H1 (cell line): ENCODE results near the gene CD96. TPM values are rescaled to one million over a fixed set of nuclear protein-coding genes. Genes with fewer than 3 reads are reported as not detected.

ENCODE experiments used
- ATF2 ChIP-seq: IDR thresholded peaks from 2 replicates; pipeline ENCODE4 v1.6.1; 2012; ENCODE audit warnings: low read length, inconsistent platforms
- EP300 ChIP-seq, 2 experiments: IDR thresholded peaks; 1 replicate in 1 of 2; 2 replicates in 1 of 2; pipeline ENCODE4 v1.6.1; 2011 to 2012; ENCODE audit warnings: low read depth in 2 of 2, low read length in 2 of 2, mild to moderate bottlenecking in 2 of 2, borderline replicate concordance in 1 of 2, inconsistent platforms in 1 of 2, moderate library complexity in 1 of 2
- GTF2F1 ChIP-seq: IDR thresholded peaks from 2 replicates; pipeline ENCODE4 v1.6.1; 2012; ENCODE audit warnings: low read depth, low read length, improper control_type of control experiment, borderline replicate concordance
- RXRA ChIP-seq: IDR thresholded peaks from 2 replicates; pipeline ENCODE4 v1.6.1; 2011; ENCODE audit warnings: low read depth, mild to moderate bottlenecking, low read length, moderate library complexity; ENCODE audit not compliant: insufficient read depth
- SAP30 ChIP-seq: fragments of 300-600 bp; sonication (generic); IDR thresholded peaks from 2 replicates; pipeline ENCODE4 v1.7.1; 2012; ENCODE audit warnings: low read length, moderate library complexity, mild to moderate bottlenecking, inconsistent platforms; ENCODE audit not compliant: insufficient read depth, insufficient replicate concordance
- SIX5 ChIP-seq: IDR thresholded peaks from 2 replicates; pipeline ENCODE4 v1.6.1; 2011; ENCODE audit warnings: mild to moderate bottlenecking, low read depth, low read length
- SP1 ChIP-seq: IDR thresholded peaks from 2 replicates; pipeline ENCODE4 v1.6.1; 2011; ENCODE audit warnings: low read depth, low read length
- polyA plus RNA-seq, 7 experiments: library from polyadenylated mRNA; depleted of rRNA in 3 of 7; stranded (reverse) in 5 of 7; unstranded in 2 of 7; fragments of >200 nt in 5 of 7; fragments of 200-250 nt in 2 of 7; gene quantifications; 1 replicate in 5 of 7; 2 replicates in 1 of 7; 4 replicates in 1 of 7; pipeline versions ENCODE4 v1.2.1 to v1.2.3, GENCODE V29; 2011 to 2013; ENCODE audit warnings: missing spikeins in 2 of 7, mixed read lengths in 2 of 7
- total RNA-seq: library from RNA; stranded (reverse); fragmentation: NEBNext Ultra II Directional; extraction: Animal tissue kit (Norgen Biotek cat#: 25700); gene quantifications from 2 replicates; pipeline ENCODE4 v1.2.1, GENCODE V29; 2021
- TF ChIP-seq, protein P1 (sequence below): fragments of 300-600 bp; sonication (generic); IDR thresholded peaks from 2 replicates; pipeline ENCODE4 v1.7.1; 2012; ENCODE audit warnings: low read length, moderate library complexity, mild to moderate bottlenecking, inconsistent platforms; ENCODE audit not compliant: insufficient replicate concordance
- TF ChIP-seq, protein P2 (sequence below): IDR thresholded peaks from 2 replicates; pipeline ENCODE4 v1.6.1; 2012; ENCODE audit warnings: inconsistent platforms

Gene CD96
- total and polyA plus RNA-seq, 2 of the 8 experiments (the other 6 are each of a cell fraction or from before 2014, with no cell fraction given), result not detected

DNA sequence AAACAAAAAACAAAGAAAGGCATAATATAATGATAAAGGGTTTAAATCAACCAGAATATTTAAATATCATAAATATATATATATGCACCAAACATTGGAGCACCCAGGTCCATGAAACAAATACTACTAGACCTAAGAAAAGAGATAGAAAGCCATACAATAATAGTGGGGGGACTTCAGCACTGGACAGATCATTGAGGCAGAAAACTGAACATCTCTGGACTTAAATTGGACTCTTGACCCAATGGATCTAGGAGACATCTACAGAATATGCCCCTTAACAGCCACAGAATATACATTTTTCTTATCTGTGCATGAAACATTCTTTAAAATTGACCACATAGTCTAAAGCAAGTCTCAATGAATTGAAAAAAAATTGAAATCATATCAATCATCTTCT, 48.7 kb upstream of the CD96 start (continued):
- TF ChIP-seq, protein P1, sequence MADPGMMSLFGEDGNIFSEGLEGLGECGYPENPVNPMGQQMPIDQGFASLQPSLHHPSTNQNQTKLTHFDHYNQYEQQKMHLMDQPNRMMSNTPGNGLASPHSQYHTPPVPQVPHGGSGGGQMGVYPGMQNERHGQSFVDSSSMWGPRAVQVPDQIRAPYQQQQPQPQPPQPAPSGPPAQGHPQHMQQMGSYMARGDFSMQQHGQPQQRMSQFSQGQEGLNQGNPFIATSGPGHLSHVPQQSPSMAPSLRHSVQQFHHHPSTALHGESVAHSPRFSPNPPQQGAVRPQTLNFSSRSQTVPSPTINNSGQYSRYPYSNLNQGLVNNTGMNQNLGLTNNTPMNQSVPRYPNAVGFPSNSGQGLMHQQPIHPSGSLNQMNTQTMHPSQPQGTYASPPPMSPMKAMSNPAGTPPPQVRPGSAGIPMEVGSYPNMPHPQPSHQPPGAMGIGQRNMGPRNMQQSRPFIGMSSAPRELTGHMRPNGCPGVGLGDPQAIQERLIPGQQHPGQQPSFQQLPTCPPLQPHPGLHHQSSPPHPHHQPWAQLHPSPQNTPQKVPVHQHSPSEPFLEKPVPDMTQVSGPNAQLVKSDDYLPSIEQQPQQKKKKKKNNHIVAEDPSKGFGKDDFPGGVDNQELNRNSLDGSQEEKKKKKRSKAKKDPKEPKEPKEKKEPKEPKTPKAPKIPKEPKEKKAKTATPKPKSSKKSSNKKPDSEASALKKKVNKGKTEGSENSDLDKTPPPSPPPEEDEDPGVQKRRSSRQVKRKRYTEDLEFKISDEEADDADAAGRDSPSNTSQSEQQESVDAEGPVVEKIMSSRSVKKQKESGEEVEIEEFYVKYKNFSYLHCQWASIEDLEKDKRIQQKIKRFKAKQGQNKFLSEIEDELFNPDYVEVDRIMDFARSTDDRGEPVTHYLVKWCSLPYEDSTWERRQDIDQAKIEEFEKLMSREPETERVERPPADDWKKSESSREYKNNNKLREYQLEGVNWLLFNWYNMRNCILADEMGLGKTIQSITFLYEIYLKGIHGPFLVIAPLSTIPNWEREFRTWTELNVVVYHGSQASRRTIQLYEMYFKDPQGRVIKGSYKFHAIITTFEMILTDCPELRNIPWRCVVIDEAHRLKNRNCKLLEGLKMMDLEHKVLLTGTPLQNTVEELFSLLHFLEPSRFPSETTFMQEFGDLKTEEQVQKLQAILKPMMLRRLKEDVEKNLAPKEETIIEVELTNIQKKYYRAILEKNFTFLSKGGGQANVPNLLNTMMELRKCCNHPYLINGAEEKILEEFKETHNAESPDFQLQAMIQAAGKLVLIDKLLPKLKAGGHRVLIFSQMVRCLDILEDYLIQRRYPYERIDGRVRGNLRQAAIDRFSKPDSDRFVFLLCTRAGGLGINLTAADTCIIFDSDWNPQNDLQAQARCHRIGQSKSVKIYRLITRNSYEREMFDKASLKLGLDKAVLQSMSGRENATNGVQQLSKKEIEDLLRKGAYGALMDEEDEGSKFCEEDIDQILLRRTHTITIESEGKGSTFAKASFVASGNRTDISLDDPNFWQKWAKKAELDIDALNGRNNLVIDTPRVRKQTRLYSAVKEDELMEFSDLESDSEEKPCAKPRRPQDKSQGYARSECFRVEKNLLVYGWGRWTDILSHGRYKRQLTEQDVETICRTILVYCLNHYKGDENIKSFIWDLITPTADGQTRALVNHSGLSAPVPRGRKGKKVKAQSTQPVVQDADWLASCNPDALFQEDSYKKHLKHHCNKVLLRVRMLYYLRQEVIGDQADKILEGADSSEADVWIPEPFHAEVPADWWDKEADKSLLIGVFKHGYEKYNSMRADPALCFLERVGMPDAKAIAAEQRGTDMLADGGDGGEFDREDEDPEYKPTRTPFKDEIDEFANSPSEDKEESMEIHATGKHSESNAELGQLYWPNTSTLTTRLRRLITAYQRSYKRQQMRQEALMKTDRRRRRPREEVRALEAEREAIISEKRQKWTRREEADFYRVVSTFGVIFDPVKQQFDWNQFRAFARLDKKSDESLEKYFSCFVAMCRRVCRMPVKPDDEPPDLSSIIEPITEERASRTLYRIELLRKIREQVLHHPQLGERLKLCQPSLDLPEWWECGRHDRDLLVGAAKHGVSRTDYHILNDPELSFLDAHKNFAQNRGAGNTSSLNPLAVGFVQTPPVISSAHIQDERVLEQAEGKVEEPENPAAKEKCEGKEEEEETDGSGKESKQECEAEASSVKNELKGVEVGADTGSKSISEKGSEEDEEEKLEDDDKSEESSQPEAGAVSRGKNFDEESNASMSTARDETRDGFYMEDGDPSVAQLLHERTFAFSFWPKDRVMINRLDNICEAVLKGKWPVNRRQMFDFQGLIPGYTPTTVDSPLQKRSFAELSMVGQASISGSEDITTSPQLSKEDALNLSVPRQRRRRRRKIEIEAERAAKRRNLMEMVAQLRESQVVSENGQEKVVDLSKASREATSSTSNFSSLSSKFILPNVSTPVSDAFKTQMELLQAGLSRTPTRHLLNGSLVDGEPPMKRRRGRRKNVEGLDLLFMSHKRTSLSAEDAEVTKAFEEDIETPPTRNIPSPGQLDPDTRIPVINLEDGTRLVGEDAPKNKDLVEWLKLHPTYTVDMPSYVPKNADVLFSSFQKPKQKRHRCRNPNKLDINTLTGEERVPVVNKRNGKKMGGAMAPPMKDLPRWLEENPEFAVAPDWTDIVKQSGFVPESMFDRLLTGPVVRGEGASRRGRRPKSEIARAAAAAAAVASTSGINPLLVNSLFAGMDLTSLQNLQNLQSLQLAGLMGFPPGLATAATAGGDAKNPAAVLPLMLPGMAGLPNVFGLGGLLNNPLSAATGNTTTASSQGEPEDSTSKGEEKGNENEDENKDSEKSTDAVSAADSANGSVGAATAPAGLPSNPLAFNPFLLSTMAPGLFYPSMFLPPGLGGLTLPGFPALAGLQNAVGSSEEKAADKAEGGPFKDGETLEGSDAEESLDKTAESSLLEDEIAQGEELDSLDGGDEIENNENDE, result no peak
- TF ChIP-seq ATF2 (no peak), GTF2F1 (no peak), SAP30 (no peak), SP1 (no peak), EP300 (IDR thresholded peaks at IDR 0.05; ENCODE audit: borderline replicate concordance in 1 of 2, low read depth in 2 of 2, low read length in 2 of 2) (no peak), RXRA (no peak), SIX5 (no peak)
- TF ChIP-seq, protein P2, sequence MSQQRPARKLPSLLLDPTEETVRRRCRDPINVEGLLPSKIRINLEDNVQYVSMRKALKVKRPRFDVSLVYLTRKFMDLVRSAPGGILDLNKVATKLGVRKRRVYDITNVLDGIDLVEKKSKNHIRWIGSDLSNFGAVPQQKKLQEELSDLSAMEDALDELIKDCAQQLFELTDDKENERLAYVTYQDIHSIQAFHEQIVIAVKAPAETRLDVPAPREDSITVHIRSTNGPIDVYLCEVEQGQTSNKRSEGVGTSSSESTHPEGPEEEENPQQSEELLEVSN, result no peak
